Muscle of back (tissue), 10 donors: ENCODE results near the gene ARHGAP23. TPM values are rescaled to one million over a fixed set of nuclear protein-coding genes. Genes with fewer than 3 reads are reported as not detected.

Experiments
- polyA plus RNA-seq, 10 donors: library from polyadenylated mRNA; unstranded; fragments of 120-200 nt; gene quantifications; one replicate each; pipeline ENCODE4 v1.2.1, GENCODE V29; 2013; ENCODE audit not compliant: insufficient read length in 10 of 10

Gene ARHGAP23
- polyA plus RNA-seq, 10 donors, result 23.0 to 47.7 (median 31.3) TPM

Other genes starting within 250 kb of the ARHGAP23 start
- 1 to 10 TPM in 2 of 10 donors, under 1 TPM in 1, not detected in 7; 0.72 to 5.8 (median 1.8) TPM for gene TBC1D3, start 235.9 kb upstream of the ARHGAP23 start, polyA plus RNA-seq
- 10 to 100 TPM; 50.7 to 68.8 (median 56.3) TPM for gene MRPL45, start 131.3 kb upstream of the ARHGAP23 start, polyA plus RNA-seq
- 1 to 10 TPM in 1 of 10 donors, under 1 TPM in 9; 0.15 to 1.5 (median 0.36) TPM for gene GPR179, start 84.5 kb upstream of the ARHGAP23 start, polyA plus RNA-seq
- 10 to 100 TPM; 12.2 to 19.1 (median 15.3) TPM for gene SOCS7, start 76.6 kb upstream of the ARHGAP23 start, polyA plus RNA-seq
- 1 to 10 TPM in 7 of 10 donors, under 1 TPM in 3; 0.82 to 2.2 (median 1.2) TPM for gene SRCIN1, start 177.5 kb downstream of the ARHGAP23 start, polyA plus RNA-seq
- under 1 TPM; 0.31 to 0.65 (median 0.51) TPM for gene EPOP, start 246.5 kb downstream of the ARHGAP23 start, polyA plus RNA-seq